NCI-H1436 (cell line): Measurements from ENCODE around the gene SMAD5.

ENCODE experiments used
- DNase-seq: peaks from one replicate; lab custom pipeline; 2025; lab: John Stamatoyannopoulos, UW

Gene SMAD5

DNA sequence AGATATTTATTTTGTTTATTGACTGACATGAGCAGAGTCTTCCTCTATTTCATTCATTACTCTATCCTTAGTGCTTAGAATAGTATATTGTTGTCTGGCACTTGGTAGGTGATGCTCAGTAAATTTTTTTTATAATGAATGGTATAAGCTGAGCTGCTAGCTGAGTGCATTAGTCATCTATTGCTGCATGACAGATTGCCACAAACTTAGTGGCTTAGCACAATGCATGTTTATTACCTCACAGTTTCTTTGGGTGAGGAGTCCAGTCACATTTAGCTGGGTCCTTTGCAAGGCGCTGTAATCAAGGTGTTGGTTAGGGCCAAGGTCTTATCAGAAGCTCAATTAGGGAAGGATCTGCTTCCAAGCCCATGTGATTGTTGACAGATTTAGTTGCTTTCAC is 23.1 kb downstream of the SMAD5 start:
- no peak for DNase-seq

DNA sequence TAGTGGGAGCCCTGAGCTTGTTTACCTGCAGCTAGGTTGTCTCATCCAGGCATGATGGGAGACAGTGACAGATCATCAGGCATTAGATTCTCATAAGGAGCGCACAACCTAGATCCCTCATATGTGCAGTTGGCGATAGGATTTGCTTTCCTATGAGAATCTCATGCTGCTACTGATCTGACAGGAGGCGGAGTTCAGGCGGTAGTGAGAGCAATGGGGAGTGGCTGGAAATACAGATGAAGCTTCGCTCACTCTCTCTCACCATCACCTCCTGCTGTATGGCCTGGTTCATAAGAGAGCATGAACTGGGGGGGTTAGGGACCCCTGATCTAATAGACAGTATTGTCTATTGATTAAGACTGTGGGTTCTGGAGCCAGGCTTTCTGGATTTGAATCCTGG is 24.9 kb downstream of the SMAD5 start:
- no peak for DNase-seq

DNA sequence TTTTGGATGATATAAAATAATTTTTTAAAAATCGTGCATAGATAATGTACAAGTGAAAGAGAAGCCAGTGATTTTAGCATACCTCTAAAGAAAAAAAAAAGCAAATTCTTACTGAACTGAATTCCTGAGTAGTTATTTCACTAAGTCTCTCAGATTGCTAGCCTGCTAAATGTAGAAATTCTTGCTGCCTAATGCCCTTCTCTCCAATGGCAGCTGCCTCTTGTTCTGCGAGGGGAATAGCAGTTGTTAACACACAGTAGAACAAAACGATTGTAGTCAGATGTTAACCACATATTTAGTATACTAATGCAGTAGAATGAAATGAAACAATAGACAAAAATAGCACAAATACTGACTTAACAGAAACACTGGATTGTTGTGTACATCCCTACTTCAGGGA is 26.8 kb downstream of the SMAD5 start:
- no peak for DNase-seq

DNA sequence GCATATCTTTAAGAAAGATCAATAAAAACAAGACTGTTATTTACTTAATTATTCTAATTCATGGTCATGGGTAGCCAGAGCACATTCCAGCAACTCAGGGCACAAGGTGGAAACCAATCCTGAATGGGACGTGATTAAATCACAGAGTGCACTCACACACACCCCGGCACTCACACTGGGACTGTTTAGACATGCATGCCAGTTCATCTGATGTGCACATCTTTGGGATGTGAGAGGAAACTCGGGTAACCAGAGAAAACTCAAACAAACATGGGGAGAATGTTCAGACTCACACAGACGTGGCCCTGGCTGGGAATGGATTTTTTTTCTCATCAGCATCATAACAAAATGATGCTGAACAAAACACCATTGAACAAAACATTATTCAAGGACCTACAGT is 29.4 kb downstream of the SMAD5 start:
- DNase-seq: no peak

DNA sequence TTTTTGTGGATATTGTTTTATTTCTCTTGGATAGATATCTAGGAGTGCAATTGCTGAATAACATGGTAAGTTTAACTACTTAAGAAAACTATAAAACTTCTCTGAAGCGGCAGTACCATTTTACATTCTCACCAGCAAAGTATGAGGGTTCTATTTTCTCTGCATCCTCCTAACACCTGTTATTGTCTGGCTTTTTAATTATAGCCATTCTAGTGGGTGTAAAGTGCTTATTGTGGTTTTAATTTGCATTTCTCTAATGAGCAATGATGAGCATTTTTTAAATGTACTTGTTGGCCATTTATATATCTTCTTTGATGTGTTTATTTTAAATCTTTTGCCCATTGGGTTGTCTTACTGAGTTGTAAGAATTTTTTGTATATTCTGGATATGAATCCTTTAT is 31.6 kb downstream of the SMAD5 start:
- DNase-seq: no peak

DNA sequence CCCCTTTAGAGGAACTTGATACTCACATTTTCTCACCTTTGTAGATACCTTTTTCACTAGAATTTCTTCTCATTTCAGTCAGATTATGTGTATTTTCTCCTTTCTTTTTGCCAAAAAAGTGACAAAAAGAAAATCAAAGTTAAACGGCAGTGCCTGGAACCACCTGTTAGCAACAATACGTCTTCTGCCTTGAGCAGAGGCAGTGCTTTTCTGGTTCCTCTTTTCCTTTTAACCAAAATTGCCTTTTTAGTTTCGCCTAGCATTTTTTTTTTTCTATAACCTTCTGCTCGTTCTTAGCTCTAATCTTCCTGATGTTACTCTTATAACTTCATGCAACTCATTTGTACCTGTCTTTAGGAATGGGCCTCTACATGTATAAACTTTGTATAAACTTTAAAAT is 34.3 kb downstream of the SMAD5 start:
- no peak for DNase-seq

DNA sequence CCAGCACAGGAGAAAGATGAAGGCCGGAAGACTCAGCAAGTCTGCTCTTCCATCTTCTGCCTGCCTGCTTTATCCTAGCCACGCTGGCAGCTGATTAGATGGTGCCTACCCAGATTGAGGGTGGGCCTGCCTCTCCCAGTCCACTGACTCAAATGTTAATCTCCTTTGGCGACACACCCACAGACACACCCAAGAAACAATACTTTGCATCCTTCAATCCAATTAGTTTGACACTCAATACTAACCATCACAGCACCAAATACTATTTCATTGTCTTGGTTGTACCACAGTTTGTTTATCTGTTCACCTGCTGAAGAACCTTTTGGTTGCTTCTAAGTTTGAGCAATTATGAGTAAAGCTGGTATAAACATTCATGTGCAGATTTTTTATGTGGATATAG is 36.6 kb downstream of the SMAD5 start:
- no peak for DNase-seq

DNA sequence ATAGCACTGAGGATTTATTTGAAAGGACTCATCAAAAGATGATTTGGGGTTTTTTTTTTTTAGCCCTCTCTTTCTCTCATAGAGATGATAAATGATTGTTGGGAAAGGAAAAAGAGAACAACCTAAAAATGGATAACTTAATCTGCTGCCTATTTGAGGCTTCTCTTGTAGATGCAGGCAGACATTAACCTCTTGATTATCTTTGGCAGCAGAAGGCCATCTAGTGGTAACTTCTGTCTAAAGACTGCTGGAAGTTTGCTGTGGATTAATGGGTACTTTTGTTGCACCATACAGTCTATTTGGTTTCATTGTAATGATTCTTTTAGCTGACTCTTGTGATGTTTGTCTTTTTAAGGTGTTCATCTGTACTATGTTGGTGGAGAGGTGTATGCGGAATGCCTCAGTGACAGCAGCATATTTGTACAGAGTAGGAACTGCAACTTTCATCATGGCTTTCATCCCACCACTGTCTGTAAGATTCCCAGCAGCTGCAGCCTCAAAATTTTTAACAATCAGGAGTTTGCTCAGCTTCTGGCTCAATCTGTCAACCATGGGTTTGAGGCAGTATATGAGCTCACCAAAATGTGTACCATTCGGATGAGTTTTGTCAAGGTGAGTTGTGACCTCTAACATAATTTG is 41.5 kb downstream of the SMAD5 start:
- DNase-seq: peak; percentile 6

DNA sequence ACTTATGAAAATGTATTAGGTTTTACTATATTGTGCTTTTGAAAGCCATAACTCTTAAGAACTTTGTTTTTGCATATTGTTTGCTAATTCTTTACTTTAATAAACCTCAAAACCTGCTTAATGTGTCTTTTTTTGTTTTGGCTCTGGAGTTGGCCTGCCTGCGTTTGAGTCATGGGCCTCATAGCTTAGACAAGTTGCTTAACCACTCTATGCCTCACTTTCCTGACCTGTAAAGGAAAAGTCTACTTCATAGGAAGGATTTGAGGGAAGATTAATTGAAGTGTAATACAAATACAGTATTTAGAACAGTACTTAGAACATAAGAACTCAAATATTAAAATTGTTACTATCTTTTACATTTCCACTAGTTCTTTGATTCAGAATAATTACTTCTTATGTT is 50.0 kb downstream of the SMAD5 start:
- no peak for DNase-seq

DNA sequence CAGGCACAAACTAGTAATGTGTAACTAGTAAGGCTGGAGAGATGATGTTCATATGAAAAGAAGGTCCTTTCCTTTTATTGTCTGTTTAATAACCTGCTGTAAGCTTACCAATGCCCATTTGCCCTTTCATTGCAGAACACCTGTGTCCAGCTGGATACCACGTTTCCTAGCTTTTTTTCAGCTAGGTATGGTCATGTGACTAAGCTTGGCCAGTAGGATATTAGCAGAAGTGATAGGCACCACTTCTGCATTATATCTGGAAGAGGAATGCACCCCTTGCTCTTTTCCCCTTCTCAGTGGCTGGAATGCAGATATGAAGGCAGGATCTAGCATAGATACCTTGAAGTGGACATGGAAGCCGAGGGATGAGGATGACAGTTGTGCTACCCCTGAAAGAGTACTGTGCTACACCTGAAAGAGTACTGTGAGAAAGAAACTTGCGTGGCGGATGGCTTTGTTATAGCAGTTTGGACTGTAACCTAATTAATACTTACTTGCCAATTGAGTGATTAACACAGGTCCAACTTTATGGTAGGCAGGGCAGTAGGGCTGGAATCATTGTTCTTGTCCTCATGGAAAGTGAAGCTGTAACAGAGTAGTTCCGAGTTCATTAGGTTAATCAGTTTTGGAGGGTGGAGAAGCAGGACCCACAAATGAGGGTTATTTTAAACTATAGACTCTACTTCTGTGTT is 53.5 kb downstream of the SMAD5 start:
- DNase-seq: no peak

DNA sequence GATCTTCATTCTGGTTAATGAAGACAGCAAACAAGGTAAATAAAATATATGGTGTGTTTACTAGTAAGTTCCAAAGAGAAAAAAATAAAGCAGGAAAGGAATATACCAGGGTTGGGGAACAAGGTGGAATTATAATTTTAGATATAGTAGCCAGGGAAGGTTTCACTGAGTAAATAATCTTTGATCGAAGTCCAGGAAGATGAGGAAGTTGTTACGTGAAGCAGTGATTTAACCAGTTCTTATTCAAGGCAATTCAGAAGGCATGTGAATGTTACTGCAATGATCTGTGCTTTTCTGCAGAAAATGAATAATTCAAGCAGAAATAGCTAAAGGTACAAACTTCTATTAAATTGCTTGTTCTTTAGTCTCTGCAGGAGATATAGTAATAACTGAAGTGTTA is 54.2 kb downstream of the SMAD5 start:
- DNase-seq: no peak

DNA sequence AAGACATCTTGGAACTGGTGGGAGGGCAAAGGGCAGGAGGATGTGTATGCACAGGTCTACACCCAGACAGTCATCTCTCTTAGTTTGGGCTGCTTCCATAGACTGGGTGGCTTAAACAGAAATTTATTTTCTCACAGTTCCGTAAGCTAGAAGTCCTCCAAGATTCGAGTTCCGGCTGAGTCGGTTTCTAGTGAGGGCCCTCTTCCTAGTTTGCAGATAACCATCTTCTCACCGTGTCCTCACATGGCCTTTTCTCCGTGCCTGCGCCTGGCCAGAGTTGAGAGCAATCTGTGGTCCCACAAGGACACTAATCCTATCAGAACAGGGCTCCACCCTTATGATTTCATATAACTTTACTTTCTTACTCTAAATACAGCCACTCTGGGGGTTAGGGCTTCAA is 56.2 kb downstream of the SMAD5 start:
- DNase-seq: no peak

DNA sequence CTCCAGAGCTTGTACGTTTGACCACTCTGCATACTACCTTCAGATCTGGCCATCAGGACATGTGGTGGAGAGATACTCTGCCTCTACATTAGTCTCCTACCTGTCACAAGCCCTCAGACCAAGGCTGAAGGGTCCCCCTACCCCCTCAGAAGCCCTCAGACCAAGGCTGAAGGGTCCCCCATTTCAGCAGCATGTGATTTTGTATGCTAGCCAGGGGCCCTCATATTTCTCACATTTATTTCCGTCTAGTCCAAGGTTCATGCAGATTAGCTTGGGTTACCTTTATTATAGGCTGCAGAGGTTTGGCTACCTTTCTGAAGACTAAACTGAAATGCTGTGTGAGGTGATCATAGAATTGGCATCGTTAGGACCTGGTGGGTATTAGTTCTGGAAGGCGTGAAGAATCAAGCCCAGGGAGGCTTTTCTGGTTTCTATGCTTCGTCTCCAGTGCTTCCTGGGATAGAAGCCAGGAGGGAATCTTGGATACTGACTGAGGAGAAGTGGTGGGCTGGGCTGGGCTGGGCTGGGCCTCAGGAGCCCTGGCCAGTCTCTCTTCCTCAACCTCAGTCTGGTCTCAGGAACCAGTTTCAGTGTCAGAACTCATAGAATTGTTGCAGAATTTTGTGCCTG is 57.6 kb downstream of the SMAD5 start:
- no peak for DNase-seq

DNA sequence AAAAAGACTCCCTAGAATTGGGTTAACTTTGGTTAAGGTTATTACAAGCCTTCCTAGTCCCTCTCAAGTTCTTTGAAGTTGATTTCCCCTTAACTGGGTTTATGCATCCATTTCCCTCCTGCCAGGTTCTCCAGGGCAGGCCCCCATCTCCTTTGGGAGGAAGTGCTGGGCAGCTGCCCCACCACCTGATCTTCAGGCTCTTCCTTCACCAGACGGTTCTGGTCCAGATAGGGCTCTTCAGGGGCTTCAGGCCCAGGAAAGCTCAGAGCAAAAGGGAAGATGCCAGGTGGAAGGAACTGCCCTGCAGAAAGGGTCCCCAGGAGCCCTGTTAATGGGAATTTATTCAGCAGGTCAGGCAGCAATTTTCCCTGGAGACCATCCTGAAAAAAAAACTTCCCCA is 58.3 kb downstream of the SMAD5 start:
- DNase-seq: no peak

DNA sequence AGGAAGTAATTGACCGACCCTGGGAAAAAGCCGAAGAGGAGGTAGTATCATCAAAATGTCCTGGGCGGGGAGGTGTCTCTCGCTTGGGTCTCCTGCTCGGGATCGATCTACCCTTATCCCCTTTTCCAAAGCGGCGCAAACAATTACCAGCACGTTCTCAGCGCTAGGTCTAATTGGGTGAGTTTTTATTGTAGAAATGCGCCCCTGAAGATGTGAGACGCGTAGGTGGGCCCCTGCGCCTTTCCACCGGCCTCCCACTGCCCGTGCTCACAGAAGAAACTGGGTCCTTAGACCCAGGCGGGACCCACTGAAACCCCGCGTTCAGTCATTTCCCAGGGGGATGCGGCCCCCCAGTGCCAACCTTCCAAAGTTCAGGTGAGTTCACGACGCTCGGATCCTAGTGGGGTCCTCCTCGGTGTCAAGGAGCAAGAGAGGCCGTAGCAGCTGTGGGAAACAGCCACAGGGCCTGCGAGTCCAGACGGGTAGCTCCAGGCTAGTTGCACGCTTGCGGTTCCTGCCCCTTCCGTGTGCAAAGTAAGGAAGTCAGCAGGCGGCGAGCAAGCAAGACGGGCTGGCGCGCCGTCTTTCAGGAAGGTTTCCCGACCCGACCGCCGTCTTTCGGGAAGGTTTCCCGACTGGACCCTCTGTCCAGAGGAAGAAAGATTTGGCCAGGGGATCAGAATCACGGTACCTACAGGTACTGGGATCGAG is 58.8 kb downstream of the SMAD5 start:
- DNase-seq: no peak

DNA sequence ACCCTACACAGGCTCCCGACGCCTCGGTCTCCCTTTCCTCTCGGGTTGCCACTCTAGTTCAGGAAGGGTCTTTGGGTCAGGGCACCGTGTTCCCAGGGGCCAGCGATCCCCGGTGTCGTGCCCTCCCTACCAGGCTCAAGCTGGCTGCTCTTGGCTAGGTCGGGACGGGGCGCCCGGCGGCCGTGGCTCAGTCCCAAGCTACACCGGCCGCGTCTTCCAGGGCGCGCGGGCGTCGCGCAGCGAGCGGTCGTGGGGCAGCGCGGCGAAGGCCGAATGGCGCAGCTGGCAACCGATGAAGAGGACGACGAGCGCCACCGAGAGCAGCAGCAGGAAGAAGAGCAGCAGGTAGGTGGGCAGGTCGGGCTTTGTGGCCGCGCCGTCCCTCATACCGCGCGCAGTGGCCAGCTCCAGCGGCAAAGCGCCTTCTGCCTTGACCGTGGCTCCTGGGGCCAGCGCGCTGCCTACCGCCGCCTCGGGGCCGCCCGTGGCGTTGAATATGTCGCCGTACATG is 59.4 kb downstream of the SMAD5 start:
- no peak for DNase-seq

DNA sequence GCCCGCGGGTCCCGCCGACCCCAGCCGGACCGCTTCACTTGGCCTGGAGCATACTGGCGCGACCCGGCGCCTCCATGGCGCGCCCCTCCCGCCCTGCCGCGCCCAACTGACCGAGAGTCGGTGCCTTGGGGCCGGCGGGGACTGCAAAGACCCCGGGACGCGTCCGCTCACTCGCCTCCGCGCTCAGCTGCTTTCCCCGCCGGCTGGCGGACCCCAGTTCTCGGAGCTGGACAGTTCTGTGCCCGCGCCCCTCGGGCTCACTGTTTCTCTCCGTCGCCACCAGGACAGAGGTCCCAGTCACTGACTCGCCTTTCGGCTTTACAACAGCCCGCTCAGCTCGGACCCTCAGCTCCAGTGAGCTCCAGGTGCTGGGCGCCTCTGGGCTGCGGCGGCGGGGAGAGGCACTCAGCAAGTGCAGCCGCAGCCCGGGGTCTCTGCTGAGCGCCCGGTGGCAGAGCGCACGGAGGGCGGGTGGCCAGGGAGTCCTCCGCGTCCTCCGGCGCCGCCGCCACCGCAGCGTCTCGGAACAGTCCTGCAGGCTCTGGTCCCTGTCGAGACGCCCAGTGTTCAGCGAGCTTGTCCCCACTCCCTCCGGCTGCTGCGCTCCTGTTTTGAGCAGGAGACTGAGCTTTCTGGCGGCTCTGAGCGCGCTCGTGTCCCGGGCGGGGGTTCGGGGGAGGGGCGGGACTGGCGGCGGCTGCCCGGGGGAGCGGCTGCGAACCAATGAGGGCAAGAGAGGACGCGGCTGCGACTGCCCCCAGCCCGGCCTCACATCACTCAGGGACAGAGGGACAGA is 60.1 kb downstream of the SMAD5 start, which contains the start of gene SMIM32:
Gene SMIM32, minus strand, starts transcription at position 637 of the 796 bp plus-strand sequence. CDS start 638 bp downstream, outside the sequence.
- DNase-seq: no peak

DNA sequence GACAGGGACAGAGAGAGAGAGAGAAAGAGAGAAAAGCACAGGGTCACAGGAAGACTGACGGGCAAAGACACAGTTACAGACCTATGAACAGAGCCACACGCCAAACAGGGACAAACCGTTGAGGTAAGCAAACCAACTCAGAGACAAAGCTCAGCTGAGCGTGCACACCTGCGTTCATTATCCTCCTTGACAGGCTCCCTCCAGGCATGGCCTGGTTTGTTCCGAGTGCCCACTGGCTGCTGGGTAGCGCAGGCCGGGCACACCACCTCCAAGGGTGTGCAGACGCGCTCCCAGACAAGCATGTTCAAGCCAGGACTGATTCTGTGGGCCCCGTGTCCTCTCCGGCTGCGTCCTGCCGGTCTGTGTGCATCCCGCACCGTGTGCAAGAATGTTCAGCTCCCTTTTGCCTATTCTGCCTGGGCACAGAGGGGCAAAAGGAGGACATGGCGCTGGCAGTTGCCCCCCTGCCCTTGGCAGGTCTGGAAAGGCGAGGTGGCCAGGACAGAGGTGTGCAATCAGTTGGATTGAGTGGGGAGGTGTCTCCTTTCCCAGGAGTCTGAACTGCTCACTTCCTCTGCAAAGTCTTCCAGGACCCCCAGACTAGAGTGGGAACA is 60.8 kb downstream of the SMAD5 start:
- DNase-seq: peak; percentile 11

DNA sequence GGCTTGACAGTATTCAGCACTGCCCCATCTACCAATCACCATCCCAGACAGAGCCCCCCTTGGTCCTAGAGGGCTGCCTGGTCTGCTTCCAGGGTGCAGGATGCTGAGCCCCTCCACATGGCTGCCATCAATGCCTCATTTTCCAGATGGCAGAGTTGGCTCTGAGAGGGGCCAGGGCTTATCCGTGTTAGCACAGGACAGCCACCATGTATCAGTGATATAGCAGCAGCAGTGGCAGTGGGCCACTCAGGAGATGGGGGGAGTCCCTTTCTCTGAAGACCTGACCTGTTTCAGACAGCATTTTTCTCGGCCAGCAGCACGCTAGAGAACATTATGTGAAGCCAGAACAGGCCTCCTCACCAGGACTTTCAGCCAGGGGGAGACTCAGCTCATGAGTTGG is 61.9 kb downstream of the SMAD5 start:
- no peak for DNase-seq

DNA sequence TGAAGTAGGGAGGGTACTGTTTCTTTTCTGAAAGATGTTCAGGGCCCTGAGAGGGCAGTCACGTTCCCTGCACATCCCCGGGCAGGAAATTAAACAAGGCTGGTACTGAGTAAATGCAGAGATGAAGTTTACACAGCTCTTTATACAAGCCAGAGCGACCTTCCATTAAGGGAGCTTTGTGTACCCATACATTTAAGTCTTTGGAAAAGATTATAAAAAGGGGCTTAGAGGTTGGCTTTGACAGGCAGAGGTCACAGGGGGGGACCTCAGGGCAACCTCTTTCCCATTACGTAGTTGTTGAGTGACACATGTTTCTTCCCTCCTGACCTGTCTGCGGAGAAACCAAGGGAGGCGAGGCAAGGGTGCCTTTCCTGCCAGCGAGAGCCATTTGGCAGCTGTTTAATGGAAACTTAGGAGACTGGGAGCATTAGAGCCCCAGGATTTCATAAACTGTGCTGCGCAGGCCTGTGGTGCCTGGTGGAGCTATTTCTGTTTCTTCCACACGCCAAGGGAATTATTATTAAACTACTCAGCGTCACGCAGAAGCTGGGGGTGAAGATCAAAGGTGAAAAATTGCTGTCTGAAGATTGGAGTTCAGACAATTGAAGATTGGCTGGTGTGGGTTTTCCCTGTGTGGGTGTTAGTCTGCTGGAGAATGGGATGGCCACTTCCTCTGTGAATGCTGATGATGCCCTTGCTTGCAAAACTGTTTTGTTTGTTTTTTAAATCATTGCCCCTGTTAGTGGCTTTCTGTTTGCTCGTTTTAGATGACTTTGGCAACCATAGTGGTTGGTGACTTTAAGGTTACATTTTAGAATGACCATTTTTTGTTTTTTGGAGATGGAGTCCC is 63.6 kb downstream of the SMAD5 start:
- DNase-seq: no peak
